Hepatocyte (in vitro differentiated cells): ENCODE data around the gene PDPN. TPM values are rescaled to one million over a fixed set of nuclear protein-coding genes. Genes with fewer than 3 reads are reported as not detected.

ENCODE experiments used
- DNase-seq: peaks from one replicate; pipeline ENCODE4 v3.0.0-alpha.2; 2016; ENCODE audit warnings: low spot score
- H2AFZ ChIP-seq: fragments of 200-600 bp; sonication (generic); 2 replicates; pipeline ENCODE4 v1.6.0; 2016; ENCODE audit warnings: antibody characterized with exemption, mild to moderate bottlenecking
- H3K27ac ChIP-seq: fragments of 200-600 bp; sonication (generic); 2 replicates; pipeline ENCODE4 v1.5.1; 2016; ENCODE audit warnings: mild to moderate bottlenecking
- H3K27me3 ChIP-seq: fragments of 200-600 bp; sonication (generic); 2 replicates; pipeline ENCODE4 v1.6.1; 2016
- H3K36me3 ChIP-seq: fragments of 200-600 bp; sonication (generic); replicated peaks from 2 replicates; pipeline ENCODE4 v1.5.1; 2016; ENCODE audit warnings: low read depth; ENCODE audit not compliant: insufficient read depth
- H3K4me1 ChIP-seq: fragments of 200-600 bp; sonication (generic); 2 replicates; pipeline ENCODE4 v1.5.1; 2016; ENCODE audit warnings: mild to moderate bottlenecking, moderate library complexity; ENCODE audit not compliant: insufficient read depth
- H3K4me2 ChIP-seq: fragments of 200-600 bp; sonication (generic); 2 replicates; pipeline ENCODE4 v1.6.0; 2016
- H3K4me3 ChIP-seq: fragments of 200-600 bp; sonication (generic); 2 replicates; pipeline ENCODE4 v1.5.1; 2016; ENCODE audit warnings: mild to moderate bottlenecking
- H3K79me2 ChIP-seq: fragments of 200-600 bp; sonication (generic); 2 replicates; pipeline ENCODE4 v1.6.0; 2017; ENCODE audit warnings: mild to moderate bottlenecking
- H3K9me2 ChIP-seq: fragments of 200-600 bp; sonication (generic); replicated peaks from 2 replicates; pipeline ENCODE4 v1.6.0; 2017; ENCODE audit warnings: mild to moderate bottlenecking; ENCODE audit not compliant: insufficient read depth
- H3K9me3 ChIP-seq: fragments of 200-600 bp; sonication (generic); 2 replicates; pipeline ENCODE4 v1.5.1; 2016; ENCODE audit warnings: low read depth, mild to moderate bottlenecking
- H4K20me1 ChIP-seq: fragments of 200-600 bp; sonication (generic); 2 replicates; pipeline ENCODE4 v1.6.0; 2016; ENCODE audit warnings: mild to moderate bottlenecking; ENCODE audit not compliant: insufficient read depth, poor library complexity, severe bottlenecking
- EZH2 ChIP-seq: fragments of 200-600 bp; sonication (generic); IDR thresholded peaks from 2 replicates; pipeline ENCODE4 v1.6.1; 2016; ENCODE audit warnings: antibody characterized with exemption, mild to moderate bottlenecking, borderline replicate concordance
- EZH2phosphoT487 ChIP-seq: fragments of 200-600 bp; sonication (generic); IDR thresholded peaks from one replicate; pipeline ENCODE4 v1.6.1; 2018; ENCODE audit warnings: antibody characterized with exemption, mild to moderate bottlenecking, low read depth, moderate library complexity; ENCODE audit not compliant: unreplicated experiment, severe bottlenecking
- WGBS: methylation state at CpG from one replicate; pipeline ENCODE4 v1.1.6; 2016; ENCODE audit warnings: low lambda C conversion rate; ENCODE audit errors: missing lambda C conversion rate; 5-methylcytosine and 5-hydroxymethylcytosine counted together
- polyA plus RNA-seq: library from polyadenylated mRNA; unstranded; fragments of >200 nt; fragmentation: Nextera tagmentation; extraction: Ambion mirVana; gene quantifications from 2 replicates; pipeline ENCODE4 v1.2.1, GENCODE V29; 2016
- total RNA-seq: library from RNA; depleted of rRNA; stranded (reverse); fragments of >200 nt; gene quantifications from 2 replicates; pipeline ENCODE4 v1.2.3, GENCODE V29; 2014
- TF ChIP-seq, protein P1 (sequence below): fragments of 200-600 bp; sonication (generic); IDR thresholded peaks from 2 replicates; pipeline ENCODE4 v1.5.1; 2016; ENCODE audit warnings: antibody characterized with exemption, mild to moderate bottlenecking; ENCODE audit not compliant: poor library complexity

The PDPN gene, protein sequence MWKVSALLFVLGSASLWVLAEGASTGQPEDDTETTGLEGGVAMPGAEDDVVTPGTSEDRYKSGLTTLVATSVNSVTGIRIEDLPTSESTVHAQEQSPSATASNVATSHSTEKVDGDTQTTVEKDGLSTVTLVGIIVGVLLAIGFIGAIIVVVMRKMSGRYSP
- total RNA-seq (305 and 332 TPM in 2 replicates), polyA plus RNA-seq (478 and 508 TPM in 2 replicates)

DNA sequence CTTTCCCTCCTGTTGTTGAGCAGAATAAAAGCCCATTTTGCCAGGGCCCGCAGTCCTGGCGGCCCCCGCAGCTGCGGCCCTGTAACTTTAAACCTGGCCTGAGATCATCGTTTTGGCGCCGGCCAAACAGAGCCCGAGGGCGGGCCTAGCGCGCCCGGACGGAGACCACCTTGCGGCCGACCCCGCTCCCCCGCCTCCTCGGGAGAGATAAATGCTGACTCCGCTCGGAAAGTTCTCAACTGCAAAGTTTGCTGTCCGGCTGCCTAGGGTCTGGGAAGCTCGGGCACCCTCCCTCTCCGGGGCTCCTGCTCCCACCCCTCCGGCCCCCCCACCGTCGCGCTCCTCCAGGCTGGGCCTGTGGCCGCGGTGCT, at the start of gene PDPN:
TSS of gene PDPN (plus strand) at position 238 of the 371 bp plus-strand sequence. CDS start 202 bp downstream, outside the sequence.
- no peaks in the 10 kb centered on the region for H3K9me3 ChIP-seq
- no peaks in the 10 kb centered on the region for H3K27me3 ChIP-seq
- H3K4me3 ChIP-seq, result peak within 1 kb of the TSS; percentile 53
- H3K36me3 ChIP-seq, result no peaks in the 10 kb centered on the region
- 1% methylated on average over 28 of the region's 29 CpGs for WGBS
- H4K20me1 ChIP-seq, result no peaks in the 10 kb centered on the region
- peak within 1 kb of the TSS; percentile 90 for H3K27ac ChIP-seq
- TF ChIP-seq, protein P1, sequence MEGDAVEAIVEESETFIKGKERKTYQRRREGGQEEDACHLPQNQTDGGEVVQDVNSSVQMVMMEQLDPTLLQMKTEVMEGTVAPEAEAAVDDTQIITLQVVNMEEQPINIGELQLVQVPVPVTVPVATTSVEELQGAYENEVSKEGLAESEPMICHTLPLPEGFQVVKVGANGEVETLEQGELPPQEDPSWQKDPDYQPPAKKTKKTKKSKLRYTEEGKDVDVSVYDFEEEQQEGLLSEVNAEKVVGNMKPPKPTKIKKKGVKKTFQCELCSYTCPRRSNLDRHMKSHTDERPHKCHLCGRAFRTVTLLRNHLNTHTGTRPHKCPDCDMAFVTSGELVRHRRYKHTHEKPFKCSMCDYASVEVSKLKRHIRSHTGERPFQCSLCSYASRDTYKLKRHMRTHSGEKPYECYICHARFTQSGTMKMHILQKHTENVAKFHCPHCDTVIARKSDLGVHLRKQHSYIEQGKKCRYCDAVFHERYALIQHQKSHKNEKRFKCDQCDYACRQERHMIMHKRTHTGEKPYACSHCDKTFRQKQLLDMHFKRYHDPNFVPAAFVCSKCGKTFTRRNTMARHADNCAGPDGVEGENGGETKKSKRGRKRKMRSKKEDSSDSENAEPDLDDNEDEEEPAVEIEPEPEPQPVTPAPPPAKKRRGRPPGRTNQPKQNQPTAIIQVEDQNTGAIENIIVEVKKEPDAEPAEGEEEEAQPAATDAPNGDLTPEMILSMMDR, result no peak
- TF ChIP-seq EZH2 (no peak), EZH2phosphoT487 (no peak)
- no peaks in the 10 kb centered on the region for H3K9me2 ChIP-seq
- peak; percentile 81 for DNase-seq
- H3K4me2 ChIP-seq, result peak within 1 kb of the TSS; percentile 80
- peaks cover 42% of the 10 kb centered on the region for H3K79me2 ChIP-seq
- H3K4me1 ChIP-seq, result peaks cover 3% of the 10 kb centered on the region
- H2AFZ ChIP-seq, result peak within 1 kb of the TSS; percentile 40

DNA sequence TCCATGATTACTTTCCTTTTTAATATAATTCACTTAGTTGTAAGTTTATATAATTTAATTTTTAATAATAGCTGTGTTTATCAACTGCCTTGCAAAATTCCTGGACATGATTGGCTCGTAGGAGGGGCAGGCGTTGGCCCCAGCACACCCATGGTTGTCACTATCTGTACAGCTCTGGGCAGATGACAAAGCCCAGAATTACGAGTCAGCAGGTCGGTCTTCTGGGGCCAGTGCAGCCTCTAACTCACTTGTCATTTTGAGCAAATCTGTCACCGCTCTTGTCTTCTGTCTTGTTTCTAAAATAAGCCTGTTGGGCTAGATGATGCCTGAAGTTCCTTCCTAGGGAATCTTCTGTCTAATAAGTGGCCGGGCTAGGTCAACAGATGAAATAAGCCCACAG, 48.4 kb upstream of the PDPN start:
- WGBS, result 86% methylated on average over 6 of the region's 6 CpGs
- Histone ChIP-seq H3K27ac (no peak overlapping the region), H3K36me3 (no peaks in the 10 kb centered on the region), H3K4me2 (no peak overlapping the region), H3K4me1 (no peaks in the 10 kb centered on the region), H4K20me1 (no peaks in the 10 kb centered on the region), H3K79me2 (no peaks in the 10 kb centered on the region), H2AFZ (no peak overlapping the region), H3K27me3 (no peaks in the 10 kb centered on the region), H3K9me2 (no peaks in the 10 kb centered on the region), H3K9me3 (no peaks in the 10 kb centered on the region), H3K4me3 (no peak overlapping the region)
- no peak for DNase-seq
- TF ChIP-seq EZH2phosphoT487, result no peak
- TF ChIP-seq, protein P1, result no peak
- TF ChIP-seq EZH2, result no peak

DNA sequence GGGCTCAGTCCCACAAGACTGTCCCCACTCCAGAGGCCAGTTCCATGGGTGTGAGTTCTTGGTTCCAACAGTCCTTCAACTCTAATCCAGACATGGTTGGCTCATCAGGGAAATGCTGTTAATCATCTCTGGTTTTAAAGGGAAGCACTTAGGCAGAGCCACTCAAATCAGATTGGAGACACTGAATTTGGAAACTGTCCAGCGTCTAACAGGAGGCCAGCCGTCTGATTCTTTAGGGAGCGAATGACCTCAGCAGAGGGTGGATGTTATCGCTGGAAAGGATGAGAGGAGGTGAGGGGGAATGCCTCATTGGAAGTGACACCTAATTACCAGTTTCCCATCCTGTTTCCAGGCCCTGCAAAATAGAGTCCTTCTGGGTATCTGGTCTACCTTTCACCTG, 47.1 kb upstream of the PDPN start:
- TF ChIP-seq EZH2phosphoT487, result no peak
- TF ChIP-seq, protein P1, result no peak
- TF ChIP-seq EZH2, result no peak

More for the DNA sequence above, 47.1 kb upstream of the PDPN start:
- H3K27ac ChIP-seq, result no peak overlapping the region
- no peaks in the 10 kb centered on the region for H4K20me1 ChIP-seq
- no peaks in the 10 kb centered on the region for H3K79me2 ChIP-seq
- no peaks in the 10 kb centered on the region for H3K9me3 ChIP-seq
- H3K4me3 ChIP-seq, result no peak overlapping the region
- H3K27me3 ChIP-seq, result no peaks in the 10 kb centered on the region
- H3K4me2 ChIP-seq, result no peak overlapping the region
- no peaks in the 10 kb centered on the region for H3K9me2 ChIP-seq
- no peak overlapping the region for H2AFZ ChIP-seq
- no peaks in the 10 kb centered on the region for H3K4me1 ChIP-seq
- WGBS, result 71% methylated on average over 4 of the region's 4 CpGs
- DNase-seq, result no peak
- no peaks in the 10 kb centered on the region for H3K36me3 ChIP-seq
